HG02852 (cell line): ENCODE results near the gene TTLL10.

Experiments
- ATAC-seq: cut with Tn5 transposase; IDR thresholded peaks from one replicate; pipeline ENCODE4 v1.9.1; 2021; ENCODE audit warnings: mild to moderate bottlenecking, moderate library complexity; ENCODE audit not compliant: unreplicated experiment

The TTLL10 gene

GRCh38 chr1:1243807-1244191, 70.1 kb downstream of the TTLL10 start:
- no peak for ATAC-seq

- no peak for ATAC-seq
Observed at GRCh38 chr1:1244192-1244811, 70.6 kb downstream of the TTLL10 start.

- no peak for ATAC-seq
Observed at GRCh38 chr1:1245178-1245816, 71.6 kb downstream of the TTLL10 start.

- no peak for ATAC-seq
Observed at GRCh38 chr1:1245817-1246576, 72.3 kb downstream of the TTLL10 start.

- no peak for ATAC-seq
Observed at GRCh38 chr1:1246577-1247340, 73.1 kb downstream of the TTLL10 start, which contains the start of gene C1QTNF12. TSS of gene C1QTNF12 (minus strand) at chr1:1246722. CDS start at chr1:1246690, 32 bp downstream.

- ATAC-seq: no peak
Observed at GRCh38 chr1:1247341-1247913, 73.7 kb downstream of the TTLL10 start.
